K562 (cell line): Measurements from ENCODE around the gene PARD3. TPM values are rescaled to one million over a fixed set of nuclear protein-coding genes. Genes with fewer than 3 reads are reported as not detected.

Source experiments
- ATAC-seq: fragments of 200-7000 bp; cut with Tn5 transposase; 3 replicates; pipeline ENCODE4 v1.9.1; 2020; ENCODE audit warnings: moderate library complexity
- BruUV-seq: library from RNA; stranded (reverse); fragments of 400-500 nt; replicated peaks from 2 replicates; lab custom pipeline; 2021; lab: Mats Ljungman, UMichigan
- CTCF ChIA-PET: fragments of 300-600 bp; formaldehyde crosslinking; extraction: SDS; loops from one replicate; lab custom pipeline; 2021; ENCODE audit warnings: low intra/inter-chr PET ratio; lab: Yijun Ruan, JAX
- POLR2A ChIA-PET: fragments of 300-600, 350-650 bp; sonication (Branson Sonifier 250); formaldehyde crosslinking; extraction: SDS; loops from one replicate; lab custom pipeline; 2021; ENCODE audit warnings: antibody characterized with exemption, inconsistent platforms; lab: Yijun Ruan, JAX
- DNase-seq, 4 experiments: peaks; one replicate each; pipeline versions ENCODE4 v3.0.0 to v3.0.0-alpha.2; 2011 to 2018; ENCODE audit warnings: low spot score in 3 of 4, mixed read lengths in 3 of 4; ENCODE audit errors: extremely low read depth in 1 of 4
- FAIRE-seq: peaks from 2 replicates; lab custom pipeline; 2011; peaks lifted over from hg19 to GRCh38; lab: Jason Lieb, UNC
- H2AFZ ChIP-seq: 2 replicates; pipeline ENCODE4 v1.6.0; 2011; ENCODE audit warnings: low read depth, low read length, control low read depth, inconsistent platforms
- H3K27ac ChIP-seq: fragments of 200-600 bp; 3 replicates; pipeline ENCODE4 v1.8.0; 2011; ENCODE audit warnings: low read depth, mild to moderate bottlenecking, control low read depth, inconsistent platforms, low read length, moderate library complexity, mixed read lengths; ENCODE audit errors: extremely low read depth
- H3K27me3 ChIP-seq, 2 experiments: fragments of 300-600 bp in 1 of 2; 2 replicates in 1 of 2; 3 replicates in 1 of 2; pipeline versions ENCODE4 v1.6.0 to v1.8.0; 2011; ENCODE audit warnings: inconsistent platforms in 2 of 2, low read length in 2 of 2, mild to moderate bottlenecking in 1 of 2, mixed read lengths in 1 of 2, moderate library complexity in 1 of 2; ENCODE audit not compliant: control insufficient read depth in 2 of 2, insufficient read depth in 2 of 2
- H3K36me3 ChIP-seq: fragments of 300-600 bp; 3 replicates; pipeline ENCODE4 v1.8.0; 2011; ENCODE audit warnings: mild to moderate bottlenecking, low read length, inconsistent platforms; ENCODE audit not compliant: control insufficient read depth, insufficient read depth
- H3K4me1 ChIP-seq, 2 experiments: fragments of 200-600 bp in 1 of 2; replicated peaks in 1 of 2; 2 replicates in 1 of 2; 3 replicates in 1 of 2; pipeline versions ENCODE4 v1.5.1 to v1.8.0; 2011; ENCODE audit warnings: inconsistent platforms in 2 of 2, low read length in 2 of 2, mild to moderate bottlenecking in 1 of 2, mixed read lengths in 1 of 2, moderate library complexity in 1 of 2; ENCODE audit not compliant: control insufficient read depth in 2 of 2, insufficient read depth in 2 of 2
- H3K4me2 ChIP-seq: 2 replicates; pipeline ENCODE4 v1.6.1; 2011; ENCODE audit warnings: low read length, control low read depth, inconsistent platforms, mixed read lengths; ENCODE audit not compliant: insufficient read depth
- H3K4me3 ChIP-seq: fragments of 200-600 bp; sonication (generic), shearing (Covaris generic); 2 replicates; pipeline ENCODE4 v1.5.1; 2016; ENCODE audit warnings: control low read depth, inconsistent platforms
- H3K79me2 ChIP-seq: fragments of 200-600 bp; 3 replicates; pipeline ENCODE4 v1.8.0; 2011; ENCODE audit warnings: low read length, inconsistent platforms; ENCODE audit not compliant: control insufficient read depth, insufficient read depth
- H3K9ac ChIP-seq, 2 experiments: 2 replicates each; pipeline versions ENCODE4 v1.6.0 to v1.6.1; 2011; ENCODE audit warnings: low read depth in 2 of 2, low read length in 2 of 2, control low read depth in 1 of 2, inconsistent platforms in 1 of 2, mild to moderate bottlenecking in 1 of 2, mixed read lengths in 1 of 2; ENCODE audit not compliant: insufficient read depth in 1 of 2
- H3K9me1 ChIP-seq: one replicate; pipeline ENCODE4 v1.6.0; 2011; ENCODE audit warnings: inconsistent platforms, mild to moderate bottlenecking, low read length, moderate library complexity; ENCODE audit not compliant: control insufficient read depth, insufficient read depth
- H3K9me3 ChIP-seq: replicated peaks from 2 replicates; pipeline ENCODE4 v1.5.1; 2011; ENCODE audit warnings: low read depth, low read length, inconsistent platforms; ENCODE audit not compliant: control insufficient read depth, insufficient read depth
- H4K20me1 ChIP-seq: replicated peaks from 2 replicates; pipeline ENCODE4 v1.6.1; 2011; ENCODE audit warnings: low read length, inconsistent platforms, mixed read lengths; ENCODE audit not compliant: control insufficient read depth, insufficient read depth
- CBX3 ChIP-seq, 2 experiments: IDR thresholded peaks; 1 replicate in 1 of 2; 2 replicates in 1 of 2; pipeline ENCODE4 v1.6.1; 2012; ENCODE audit warnings: inconsistent platforms in 2 of 2, low read length in 2 of 2, borderline replicate concordance in 1 of 2, control low read depth in 1 of 2
- ETS1 ChIP-seq: conservative IDR thresholded peaks from 2 replicates; pipeline ENCODE4 v1.6.1; 2011; ENCODE audit warnings: low read depth, mild to moderate bottlenecking, low read length; ENCODE audit not compliant: control insufficient read depth
- ETV5 ChIP-seq: sonication (generic); formaldehyde crosslinking; IDR thresholded peaks from 2 replicates; pipeline ENCODE4 v1.4.0; 2020; ENCODE audit warnings: low read depth, mild to moderate bottlenecking, missing genetic modification reagents
- FOXJ2 ChIP-seq: fragments of 200-800 bp; sonication (Bioruptor generic); IDR thresholded peaks from 2 replicates; pipeline ENCODE4 v1.6.1; 2016; ENCODE audit warnings: missing genetic modification characterization, missing compliant biosample characterization
- FOXJ3 ChIP-seq: sonication (generic); formaldehyde crosslinking; IDR thresholded peaks from 2 replicates; pipeline ENCODE4 v1.4.0; 2020; ENCODE audit warnings: mild to moderate bottlenecking, missing genetic modification reagents
- ILK ChIP-seq: fragments of 450-650 bp; IDR thresholded peaks from 2 replicates; pipeline ENCODE4 v1.6.1; 2016; ENCODE audit warnings: missing genetic modification characterization, low read depth, mild to moderate bottlenecking, missing compliant biosample characterization, moderate library complexity, borderline replicate concordance
- MYNN ChIP-seq, 2 experiments: sonication (generic); formaldehyde crosslinking in 1 of 2; IDR thresholded peaks; 2 replicates each; pipeline versions ENCODE4 v1.5.0 to v1.6.1; 2016 to 2020; ENCODE audit warnings: antibody characterized with exemption in 1 of 2, missing genetic modification reagents in 1 of 2
- POLR2AphosphoS5 ChIP-seq: IDR thresholded peaks from 2 replicates; pipeline ENCODE4 v1.6.1; 2011; ENCODE audit warnings: mild to moderate bottlenecking, low read depth, low read length, moderate library complexity; ENCODE audit not compliant: control insufficient read depth, insufficient read depth
- PTBP1 ChIP-seq: fragments of 200-400 bp; formaldehyde crosslinking; IDR thresholded peaks from 2 replicates; pipeline ENCODE4 v1.6.1; 2017; ENCODE audit warnings: low read depth, low read length
- RHOXF2B ChIP-seq: fragments of 250-450 bp; sonication (Bioruptor Pico); conservative IDR thresholded peaks from 2 replicates; pipeline ENCODE4 v1.5.1; 2021
- SMAD3 ChIP-seq: fragments of 450-650 bp; formaldehyde crosslinking; conservative IDR thresholded peaks from 2 replicates; pipeline ENCODE4 v1.4.0; 2020; ENCODE audit warnings: mild to moderate bottlenecking
- XRCC4 ChIP-seq: IDR thresholded peaks from one replicate; pipeline ENCODE4 v1.6.1; 2011; ENCODE audit not compliant: insufficient read depth, insufficient read length; ENCODE audit errors: extremely low read depth
- ZFP36 ChIP-seq: fragments of 150-350 bp; IDR thresholded peaks from 2 replicates; pipeline ENCODE4 v1.6.1; 2018; ENCODE audit warnings: low read length, low read depth; ENCODE audit not compliant: partially characterized antibody
- ZNF146 ChIP-seq: IDR thresholded peaks from one replicate; pipeline ENCODE4 v1.6.1; 2018; ENCODE audit warnings: missing compliant biosample characterization; ENCODE audit not compliant: unreplicated experiment
- ZNF212 ChIP-seq: fragments of 450-650 bp; formaldehyde crosslinking; IDR thresholded peaks from 2 replicates; pipeline ENCODE4 v1.4.0; 2020; ENCODE audit warnings: mild to moderate bottlenecking
- WGBS: fragments of 100-300 bp; shearing (Covaris generic); methylation state at CpG from one replicate; pipeline ENCODE4 v1.1.6; 2016; ENCODE audit warnings: low coverage, mixed read lengths; ENCODE audit not compliant: insufficient coverage; ENCODE audit errors: missing lambda C conversion rate; 5-methylcytosine and 5-hydroxymethylcytosine counted together
- in situ Hi-C: fragments of 300-500 bp; cut with MboI; formaldehyde crosslinking; loops from 4 replicates; pipeline ENCODE4 v1.15.0; 2018; ENCODE audit warnings: inconsistent platforms, mixed read lengths
- intact Hi-C: fragments of 100-400 bp; cut with micrococcal nuclease; formaldehyde crosslinking; loops from 2 replicates; pipeline ENCODE4 v1.14.2; 2022
- polyA plus RNA-seq, 8 experiments: library from polyadenylated mRNA; depleted of rRNA in 4 of 8; stranded (reverse) in 5 of 8; unstranded in 3 of 8; fragments of >200 nt; fragmentation: Nextera tagmentation in 2 of 8; fragmentation: Illumina TruSeq in 1 of 8; extraction: Ambion mirVana in 2 of 8; extraction: Trizol in 1 of 8; gene quantifications; 2 replicates each; pipeline versions ENCODE4 v1.2.1 to v1.2.3, GENCODE V29; 2011 to 2014; ENCODE audit warnings: inconsistent platforms in 1 of 8, missing spikeins in 1 of 8
- total RNA-seq, 7 experiments: library from RNA; depleted of rRNA in 6 of 7; stranded (reverse); fragments of >200 nt in 6 of 7; fragmentation: Illumina TruSeq in 2 of 7; extraction: Trizol in 2 of 7; gene quantifications; 2 replicates each; pipeline versions ENCODE4 v1.2.1 to v1.2.3, GENCODE V29; 2011 to 2021; ENCODE audit warnings: low replicate concordance in 1 of 7

Gene PARD3
- total and polyA plus RNA-seq, 9 of the 15 experiments (the other 6 are each of a cell fraction or from before 2014, with no cell fraction given): 2.7 to 11.7 (median 7.7) TPM

DNA sequence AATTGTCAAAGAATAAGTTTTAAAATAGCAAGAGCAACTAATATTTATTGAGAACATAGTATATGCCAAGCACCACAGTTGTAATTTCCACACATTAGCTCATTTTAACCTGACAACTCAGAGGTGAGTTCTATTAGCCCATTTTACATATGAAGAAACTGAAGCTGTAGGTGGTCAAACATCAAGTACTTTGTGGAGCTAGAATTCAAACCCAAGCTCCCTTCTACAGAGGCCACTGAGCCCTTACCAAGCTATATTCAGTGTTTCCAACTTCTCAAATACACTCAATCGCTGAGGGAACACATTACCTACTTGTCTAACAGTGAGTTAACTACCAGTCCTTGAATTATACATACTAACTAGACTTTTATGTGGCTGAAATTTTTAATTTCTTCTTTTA lies 236.6 kb downstream of the PARD3 start:
- ATAC-seq (no peak), DNase-seq (no peak), FAIRE-seq (no peak)
- Histone ChIP-seq H3K4me2 (no peak overlapping the region), H3K36me3 (no peaks in the 10 kb centered on the region), H4K20me1 (no peaks in the 10 kb centered on the region), H3K27me3 (no peaks in the 10 kb centered on the region), H2AFZ (no peak overlapping the region), H3K79me2 (no peaks in the 10 kb centered on the region), H3K27ac (no peak overlapping the region), H3K9ac (no peak overlapping the region), H3K4me1 (no peaks in the 10 kb centered on the region), H3K9me1 (no peaks in the 10 kb centered on the region), H3K4me3 (no peak overlapping the region), H3K9me3 (no peaks in the 10 kb centered on the region)
- no TSS peak for BruUV-seq
- TF ChIP-seq FOXJ2 (tag): no peak
- no peak for TF ChIP-seq SMAD3 (CRISPR knock-in tag)
- TF ChIP-seq MYNN (IDR thresholded peaks at IDR 0.05): no peak
- TF ChIP-seq MYNN (CRISPR knock-in tag; IDR thresholded peaks at IDR 0.05): no peak
- no peak for TF ChIP-seq XRCC4
- no peak for TF ChIP-seq PTBP1
- no peak for TF ChIP-seq ZFP36
- no peak for TF ChIP-seq ETS1
- TF ChIP-seq ZNF212 (CRISPR knock-in tag): no peak
- no peak for TF ChIP-seq CBX3 (IDR thresholded peaks at IDR 0.05; ENCODE audit: borderline replicate concordance in 1 of 2, low read length in 2 of 2)
- no peak for TF ChIP-seq POLR2AphosphoS5
- no peak for TF ChIP-seq ETV5 (CRISPR knock-in tag)
- no peak for TF ChIP-seq FOXJ3 (CRISPR knock-in tag)
- no peak for TF ChIP-seq RHOXF2B
- no peak for TF ChIP-seq ILK (tag)
- no peak for TF ChIP-seq ZNF146 (CRISPR knock-in tag)
- WGBS: 0% methylated on average over 1 of the region's 1 CpG
- ChIA-PET CTCF (no interaction called here), POLR2A (interaction anchor here (0.6 kb wide), 1 partner anchor 22 kb away, joined by 3 read pairs; no protein-coding TSS in a partner anchor)
- in situ Hi-C loops (no loop called here), intact Hi-C loops (no loop called here)
